ENCODE results near the gene COL26A1.
"Not testable (repeated sequence)": the region's sequence is repeated elsewhere in the genome, so short reads cannot be mapped to it uniquely, and the experiment has no call there.

Gene COL26A1

GRCh38 chr7:101555921-101556275 lies 193.2 kb downstream of the COL26A1 start:
- DNase-seq: no peak

- DNase-seq: no peak
Observed at GRCh38 chr7:101556453-101556968, 193.8 kb downstream of the COL26A1 start.

- no peak for DNase-seq
Observed at GRCh38 chr7:101557421-101557820, 194.7 kb downstream of the COL26A1 start.

- DNase-seq: no peak
Observed at GRCh38 chr7:101557978-101558741, 195.5 kb downstream of the COL26A1 start.

- DNase-seq: no peak
Observed at GRCh38 chr7:101558742-101559325, 196.2 kb downstream of the COL26A1 start.

- DNase-seq: no peak
Observed at GRCh38 chr7:101559586-101559985, 196.9 kb downstream of the COL26A1 start.

- DNase-seq: not testable (repeated sequence)
Observed at GRCh38 chr7:101560021-101560420, 197.3 kb downstream of the COL26A1 start.

GRCh38 chr7:101560856-101561255 lies 198.2 kb downstream of the COL26A1 start:
- DNase-seq: no peak

GRCh38 chr7:101561293-101561692 lies 198.6 kb downstream of the COL26A1 start:
- not testable (repeated sequence) for DNase-seq

GRCh38 chr7:101562531-101563197 lies 200.0 kb downstream of the COL26A1 start:
- DNase-seq: no peak

- no peak for DNase-seq
Observed at GRCh38 chr7:101563198-101563901, 200.7 kb downstream of the COL26A1 start.

- DNase-seq: no peak
Observed at GRCh38 chr7:101563943-101564777, 201.5 kb downstream of the COL26A1 start.

- no peak for DNase-seq
Observed at GRCh38 chr7:101564778-101565211, 202.1 kb downstream of the COL26A1 start.

GRCh38 chr7:101565601-101566209 lies 203.0 kb downstream of the COL26A1 start:
- no peak for DNase-seq

- DNase-seq: no peak
Observed at GRCh38 chr7:101567230-101567629, 204.6 kb downstream of the COL26A1 start.

- no peak for DNase-seq
Observed at GRCh38 chr7:101572156-101572555, 209.5 kb downstream of the COL26A1 start.

- no peak for DNase-seq
Observed at GRCh38 chr7:101575168-101575567, 212.5 kb downstream of the COL26A1 start.

GRCh38 chr7:101575721-101576120 lies 213.0 kb downstream of the COL26A1 start:
- peak; percentile 1 for DNase-seq

GRCh38 chr7:101576998-101577397 lies 214.3 kb downstream of the COL26A1 start:
- DNase-seq: no peak

GRCh38 chr7:101578552-101578951 lies 215.9 kb downstream of the COL26A1 start:
- no peak for DNase-seq

- no peak for DNase-seq
Observed at GRCh38 chr7:101580596-101580995, 217.9 kb downstream of the COL26A1 start.

- DNase-seq: no peak
Observed at GRCh38 chr7:101581891-101582290, 219.2 kb downstream of the COL26A1 start.
